K562 treated with DMSO at 1 percent for 12 hours (cell line): ENCODE measurements around the gene STARD3. TPM values are rescaled to one million over a fixed set of nuclear protein-coding genes. Genes with fewer than 3 reads are reported as not detected.

ENCODE experiments used
- total RNA-seq: library from RNA; unstranded; fragments of 300-600 nt; gene quantifications from 2 replicates; pipeline ENCODE4 v1.2.3, GENCODE V29; 2022; ENCODE audit not compliant: insufficient read depth

The STARD3 gene
- total RNA-seq = 89.5 and 118 TPM in 2 replicates

DNA sequence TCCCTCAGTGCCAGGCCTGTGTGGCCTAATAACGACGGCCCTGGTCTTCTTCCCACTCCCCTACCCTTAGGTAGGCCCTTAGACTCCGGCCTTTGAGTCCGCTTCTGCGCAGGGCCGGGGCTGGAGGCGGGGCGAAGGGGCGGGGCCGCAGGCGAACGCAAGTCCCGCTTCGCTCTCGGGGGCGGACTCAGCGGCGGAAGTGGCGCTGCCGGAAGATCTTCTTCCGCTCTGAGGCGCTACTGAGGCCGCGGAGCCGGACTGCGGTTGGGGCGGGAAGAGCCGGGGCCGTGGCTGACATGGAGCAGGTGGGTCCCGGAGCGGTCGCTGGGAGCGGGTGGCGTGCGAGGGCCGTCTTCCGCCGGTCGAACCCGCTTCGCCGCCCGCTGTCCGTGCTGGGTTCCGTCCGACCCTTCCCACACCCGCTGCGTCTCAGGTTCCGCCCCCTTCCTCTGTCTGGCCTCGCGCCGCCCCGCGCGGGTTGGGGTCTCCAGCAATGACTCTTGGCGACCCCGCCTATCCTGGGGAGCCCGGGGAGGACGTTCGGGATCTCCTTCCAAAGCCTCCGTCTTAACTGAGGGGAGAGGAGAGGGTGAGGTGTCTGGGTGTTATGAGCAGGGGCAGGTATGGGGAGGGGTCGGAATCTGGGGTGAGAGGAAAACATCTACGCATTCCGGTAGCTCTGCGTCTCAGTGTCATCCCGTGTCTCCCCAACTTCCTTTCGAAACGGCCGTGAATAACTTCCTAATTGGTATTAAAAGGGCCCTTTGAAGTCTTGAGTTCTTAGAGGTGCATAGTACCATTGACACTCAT is at the start of gene STARD3:
Gene STARD3 (plus strand): TSS at position 218 of the 810 bp plus-strand sequence. CDS start 16,388 bp downstream, outside the sequence.

DNA sequence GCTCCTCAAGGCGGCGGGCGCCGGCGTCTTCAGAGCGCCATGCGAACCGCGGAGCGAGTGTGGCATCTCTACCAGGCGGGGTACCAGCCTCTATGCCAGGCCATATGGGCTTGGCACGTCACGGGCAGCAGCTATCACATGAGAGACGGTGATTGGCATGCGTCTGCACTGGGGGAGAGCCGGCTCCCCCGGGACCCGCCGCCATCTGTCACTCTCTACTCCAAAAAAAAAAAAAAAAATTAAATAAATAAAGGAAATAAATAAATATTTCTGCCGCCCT is 29.2 kb upstream of the STARD3 start, which contains the start of gene NEUROD2:
Gene NEUROD2 (minus strand): TSS at position 70 of the 280 bp plus-strand sequence. CDS start 1,321 bp downstream, outside the sequence.

DNA sequence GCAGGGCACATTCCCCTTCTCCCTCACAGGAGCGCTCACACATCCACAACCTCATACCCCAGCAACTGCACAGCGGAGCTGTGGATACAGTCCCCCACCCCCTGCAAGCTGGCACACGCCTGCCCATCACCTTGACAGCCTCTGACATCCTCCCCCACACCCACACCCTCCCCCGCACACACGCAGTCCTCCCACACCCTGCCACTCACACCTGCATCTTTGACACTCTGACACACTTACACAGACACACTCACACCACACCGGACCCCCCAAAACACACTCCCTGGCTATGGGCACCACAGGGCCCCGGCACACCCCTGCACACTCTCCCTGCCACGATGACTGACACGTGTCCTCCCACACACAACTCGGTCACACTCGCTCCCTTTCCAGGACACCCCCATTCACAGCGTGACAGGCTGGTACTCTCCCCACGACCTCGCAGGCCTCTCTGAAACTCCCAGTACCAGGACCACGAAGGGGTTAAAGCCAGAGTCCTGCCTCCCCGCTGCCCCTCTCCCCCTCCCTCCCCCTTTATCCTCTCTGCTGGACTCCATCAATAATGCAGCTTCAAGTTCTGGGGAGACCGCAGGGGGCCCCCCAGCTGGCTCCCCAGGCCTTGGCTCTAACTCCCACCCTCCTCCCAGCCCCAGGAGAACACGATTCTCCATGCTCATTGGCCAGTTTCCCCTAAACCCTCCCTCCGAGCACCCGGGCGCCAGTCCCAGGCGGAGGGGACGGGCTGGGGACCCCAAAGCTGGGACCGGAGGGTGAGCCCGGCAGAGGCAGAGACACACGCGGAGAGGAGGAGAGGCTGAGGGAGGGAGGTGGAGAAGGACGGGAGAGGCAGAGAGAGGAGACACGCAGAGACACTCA is 10.5 kb upstream of the STARD3 start, which contains the start of gene PPP1R1B:
Gene PPP1R1B (plus strand): TSS at position 782 of the 876 bp plus-strand sequence. CDS start 441 bp downstream, outside the sequence.

GRCh38 chr17:39664581-39665561 is 27.9 kb downstream of the STARD3 start, which contains the start of gene TCAP:
Gene TCAP (plus strand): TSS chr17:39665349. CDS start chr17:39665360, 11 bp downstream.

GRCh38 chr17:39667945-39668924 is 31.3 kb downstream of the STARD3 start, which contains the start of gene PNMT:
Gene PNMT (plus strand): TSS chr17:39668453. CDS start chr17:39668476, 23 bp downstream.

DNA sequence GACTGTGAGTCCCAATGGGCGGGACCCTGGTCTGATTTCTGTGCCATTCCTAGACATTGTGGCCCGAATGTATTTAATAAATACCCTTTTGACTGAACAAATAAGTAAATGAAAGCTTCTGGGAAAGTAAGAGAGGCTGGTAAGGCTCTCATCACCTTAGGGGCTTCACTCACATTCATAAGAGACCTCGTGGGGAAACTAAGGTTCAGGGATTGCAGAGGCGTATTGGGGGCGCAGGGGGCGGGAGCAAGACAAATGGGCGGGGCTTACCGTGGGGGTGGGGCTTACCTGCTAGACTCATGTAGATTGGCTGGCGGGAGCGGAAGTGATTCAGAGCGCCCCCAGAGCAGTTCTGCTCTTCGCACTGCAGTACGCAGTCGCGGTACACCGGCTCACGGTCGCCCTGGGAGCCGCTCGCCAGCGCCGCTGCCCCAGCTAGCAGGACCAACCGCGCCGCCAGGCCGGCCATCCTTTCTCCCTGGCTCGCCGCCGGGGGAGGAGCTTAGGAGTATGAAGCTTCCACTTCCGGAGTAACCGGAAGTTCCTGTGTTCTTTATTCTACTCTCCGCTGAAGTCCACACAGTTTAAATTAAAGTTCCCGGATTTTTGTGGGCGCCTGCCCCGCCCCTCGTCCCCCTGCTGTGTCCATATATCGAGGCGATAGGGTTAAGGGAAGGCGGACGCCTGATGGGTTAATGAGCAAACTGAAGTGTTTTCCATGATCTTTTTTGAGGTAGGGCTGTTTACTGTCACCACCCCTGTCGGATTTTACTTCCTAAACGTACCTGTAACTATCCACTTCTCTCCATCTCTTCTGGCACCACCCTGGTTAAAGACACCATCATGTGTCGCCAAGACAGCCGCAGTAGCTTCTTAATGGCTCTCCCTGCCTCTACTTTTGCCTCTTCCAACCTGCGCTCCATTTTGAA is 50.9 kb downstream of the STARD3 start, which contains the start of gene PGAP3:
Gene PGAP3 (minus strand): TSS at position 512 of the 929 bp plus-strand sequence. CDS start 43 bp downstream, at position 469.

DNA sequence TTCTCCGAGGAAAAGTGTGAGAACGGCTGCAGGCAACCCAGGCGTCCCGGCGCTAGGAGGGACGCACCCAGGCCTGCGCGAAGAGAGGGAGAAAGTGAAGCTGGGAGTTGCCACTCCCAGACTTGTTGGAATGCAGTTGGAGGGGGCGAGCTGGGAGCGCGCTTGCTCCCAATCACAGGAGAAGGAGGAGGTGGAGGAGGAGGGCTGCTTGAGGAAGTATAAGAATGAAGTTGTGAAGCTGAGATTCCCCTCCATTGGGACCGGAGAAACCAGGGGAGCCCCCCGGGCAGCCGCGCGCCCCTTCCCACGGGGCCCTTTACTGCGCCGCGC is 62.8 kb downstream of the STARD3 start, which contains the start of gene ERBB2:
Gene ERBB2 (plus strand): TSS at position 247 of the 330 bp plus-strand sequence. CDS start 175 bp downstream, outside the sequence.

Other genes starting within 250 kb of the STARD3 start
- gene FBXL20, start 235.5 kb upstream of the STARD3 start, total RNA-seq = 2.0 and 5.7 TPM in 2 replicates
- gene MED1, start 185.9 kb upstream of the STARD3 start, total RNA-seq = 4.9 and 25.9 TPM in 2 replicates
- gene CDK12, start 175.7 kb upstream of the STARD3 start, total RNA-seq = 7.0 and 34.1 TPM in 2 replicates
- not detected in 2 replicates for gene NEUROD2, start 29.2 kb upstream of the STARD3 start, total RNA-seq
- gene PPP1R1B, start 10.2 kb upstream of the STARD3 start, total RNA-seq = not detected in 2 replicates
- gene TCAP, start 28.2 kb downstream of the STARD3 start, total RNA-seq = 3.7 and 4.9 TPM in 2 replicates
- gene PNMT, start 31.3 kb downstream of the STARD3 start, total RNA-seq = 4.2 and 5.4 TPM in 2 replicates
- 7.0 and 15.8 TPM in 2 replicates for gene PGAP3, start 50.9 kb downstream of the STARD3 start, total RNA-seq
- 2.6 and 6.4 TPM in 2 replicates for gene ERBB2, start 62.9 kb downstream of the STARD3 start, total RNA-seq
- gene MIEN1, start 93.4 kb downstream of the STARD3 start, total RNA-seq = 97.0 and 128 TPM in 2 replicates
- gene GRB7, start 100.8 kb downstream of the STARD3 start, total RNA-seq = 5.5 and 7.7 TPM in 2 replicates
- 0.47 TPM in 1 of 2 replicates, not detected in the other for gene IKZF3, start 227.2 kb downstream of the STARD3 start, total RNA-seq
- gene ZPBP2, start 231.1 kb downstream of the STARD3 start, total RNA-seq = not detected in 2 replicates